Effector memory CD4-positive, alpha-beta T cell (primary cell): ENCODE results near the gene LIN54.
A peak's percentile ranks its signal among the peaks of the same experiment; 100 is the strongest.

Experiments used
- DNase-seq, 3 donors: peaks; one replicate each; pipeline ENCODE4 v3.0.0-alpha.2; 2020
- H3K27ac ChIP-seq: 2 replicates; pipeline ENCODE4 v1.7.0; 2013; ENCODE audit warnings: mild to moderate bottlenecking, low read length, moderate library complexity; ENCODE audit not compliant: insufficient read depth, poor library complexity, severe bottlenecking
- H3K27me3 ChIP-seq: replicated peaks from 2 replicates; pipeline ENCODE4 v1.7.0; 2013; ENCODE audit warnings: mild to moderate bottlenecking, low read length; ENCODE audit not compliant: insufficient read depth, control insufficient read depth, poor library complexity, severe bottlenecking
- H3K36me3 ChIP-seq: 2 replicates; pipeline ENCODE4 v1.7.0; 2013; ENCODE audit warnings: mild to moderate bottlenecking, low read length, moderate library complexity; ENCODE audit not compliant: control insufficient read depth, insufficient read depth
- H3K4me1 ChIP-seq: 2 replicates; pipeline ENCODE4 v1.7.0; 2013; ENCODE audit warnings: low read length, mild to moderate bottlenecking; ENCODE audit not compliant: control insufficient read depth, insufficient read depth, poor library complexity, severe bottlenecking
- H3K4me3 ChIP-seq: 2 replicates; pipeline ENCODE4 v1.7.0; 2013; ENCODE audit warnings: low read length, low read depth, mild to moderate bottlenecking; ENCODE audit not compliant: insufficient read depth, poor library complexity, severe bottlenecking
- H3K9me3 ChIP-seq: 2 replicates; pipeline ENCODE4 v1.7.0; 2013; ENCODE audit warnings: mild to moderate bottlenecking, low read length, moderate library complexity; ENCODE audit not compliant: control insufficient read depth

The LIN54 gene

GRCh38 chr4:82896755-82897154 is 113.9 kb downstream of the LIN54 start:
- H3K9me3 ChIP-seq, result no peaks in the 10 kb centered on the region
- no peak overlapping the region for H3K27ac ChIP-seq
- H3K27me3 ChIP-seq, result no peaks in the 10 kb centered on the region
- peaks cover 14% of the 10 kb centered on the region for H3K36me3 ChIP-seq
- H3K4me1 ChIP-seq, result peaks cover 14% of the 10 kb centered on the region
- no peak overlapping the region for H3K4me3 ChIP-seq
- DNase-seq, result no peak

GRCh38 chr4:82893942-82894341 is 116.7 kb downstream of the LIN54 start:
- no peaks in the 10 kb centered on the region for H3K27me3 ChIP-seq
- peaks cover 14% of the 10 kb centered on the region for H3K36me3 ChIP-seq
- no peaks in the 10 kb centered on the region for H3K9me3 ChIP-seq
- H3K27ac ChIP-seq, result no peak overlapping the region
- H3K4me1 ChIP-seq, result peaks cover 10% of the 10 kb centered on the region
- no peak for DNase-seq
- H3K4me3 ChIP-seq, result no peak overlapping the region

GRCh38 chr4:82892467-82892802 is 118.2 kb downstream of the LIN54 start:
- DNase-seq, result no peak
- Histone ChIP-seq H3K27me3 (no peaks in the 10 kb centered on the region), H3K4me1 (peaks cover 10% of the 10 kb centered on the region), H3K27ac (no peak overlapping the region), H3K9me3 (no peaks in the 10 kb centered on the region), H3K36me3 (peaks cover 12% of the 10 kb centered on the region), H3K4me3 (no peak overlapping the region)

- DNase-seq, result no peak
- H3K27me3 ChIP-seq, result no peaks in the 10 kb centered on the region
Observed at GRCh38 chr4:82891707-82892466, 118.7 kb downstream of the LIN54 start.

GRCh38 chr4:82890901-82891706 is 119.5 kb downstream of the LIN54 start, which contains the start of gene SEC31A:
Gene SEC31A, minus strand, starts transcription at chr4:82891153. Its CDS starts 9,217 bp downstream, at chr4:82881936.
- no peaks in the 10 kb centered on the region for H3K9me3 ChIP-seq
- peak within 1 kb of the TSS; percentile 91 for H3K4me3 ChIP-seq
- H3K36me3 ChIP-seq, result peaks cover 12% of the 10 kb centered on the region
- peak within 1 kb of the TSS; percentile 97 for H3K27ac ChIP-seq
- DNase-seq, result peak; percentile 94 to 96 (median 94)
- peaks cover 15% of the 10 kb centered on the region for H3K4me1 ChIP-seq
- no peaks in the 10 kb centered on the region for H3K27me3 ChIP-seq

More at GRCh38 chr4:82891707-82892466, 118.7 kb downstream of the LIN54 start:
- peaks cover 13% of the 10 kb centered on the region for H3K4me1 ChIP-seq
- H3K36me3 ChIP-seq, result peaks cover 12% of the 10 kb centered on the region
- H3K9me3 ChIP-seq, result no peaks in the 10 kb centered on the region
- H3K27ac ChIP-seq, result peak overlapping the region; percentile 97
- peak overlapping the region; percentile 91 for H3K4me3 ChIP-seq

GRCh38 chr4:82890528-82890900 is 120.1 kb downstream of the LIN54 start:
- Histone ChIP-seq H3K4me3 (peak overlapping the region; percentile 91), H3K4me1 (peaks cover 15% of the 10 kb centered on the region), H3K27me3 (no peaks in the 10 kb centered on the region), H3K27ac (peak overlapping the region; percentile 97), H3K36me3 (peaks cover 12% of the 10 kb centered on the region), H3K9me3 (no peaks in the 10 kb centered on the region)
- no peak for DNase-seq

- peak overlapping the region; percentile 91 for H3K4me3 ChIP-seq
- H3K9me3 ChIP-seq, result no peaks in the 10 kb centered on the region
- peaks cover 15% of the 10 kb centered on the region for H3K4me1 ChIP-seq
- H3K36me3 ChIP-seq, result peaks cover 4% of the 10 kb centered on the region
- no peaks in the 10 kb centered on the region for H3K27me3 ChIP-seq
- no peak overlapping the region for H3K27ac ChIP-seq
- DNase-seq, result no peak
Observed at GRCh38 chr4:82889287-82889686, 121.3 kb downstream of the LIN54 start.

- no peak overlapping the region for H3K27ac ChIP-seq
- H3K4me3 ChIP-seq, result no peak overlapping the region
Observed at GRCh38 chr4:82886147-82886942, 124.3 kb downstream of the LIN54 start.

GRCh38 chr4:82885410-82885809 is 125.2 kb downstream of the LIN54 start:
- DNase-seq, result no peak
- no peak overlapping the region for H3K27ac ChIP-seq
- no peak overlapping the region for H3K4me3 ChIP-seq
- no peaks in the 10 kb centered on the region for H3K36me3 ChIP-seq
- no peaks in the 10 kb centered on the region for H3K9me3 ChIP-seq
- no peaks in the 10 kb centered on the region for H3K27me3 ChIP-seq
- H3K4me1 ChIP-seq, result peaks cover 11% of the 10 kb centered on the region

More at GRCh38 chr4:82886147-82886942, 124.3 kb downstream of the LIN54 start:
- Histone ChIP-seq H3K9me3 (no peaks in the 10 kb centered on the region), H3K36me3 (no peaks in the 10 kb centered on the region), H3K27me3 (no peaks in the 10 kb centered on the region), H3K4me1 (peaks cover 11% of the 10 kb centered on the region)
- DNase-seq, result no peak
